ENCODE results near the gene WDR5.

Gene WDR5

GRCh38 chr9:134180786-134181647, 45.1 kb downstream of the WDR5 start:
- DNase-seq (ENCODE audit: low read depth): no peak
- H3K4me3 ChIP-seq (ENCODE audit: control insufficient read depth, low read depth, low read length): no peak overlapping the region
- no peak for TF ChIP-seq CTCF (conservative IDR thresholded peaks at IDR 0.05; ENCODE audit: control insufficient read depth, insufficient read depth, low read depth, low read length)

- no peak overlapping the region for H3K4me3 ChIP-seq (ENCODE audit: control insufficient read depth, low read depth, low read length)
- no peak for TF ChIP-seq CTCF (conservative IDR thresholded peaks at IDR 0.05; ENCODE audit: control insufficient read depth, insufficient read depth, low read depth, low read length)
- DNase-seq (ENCODE audit: low read depth): no peak
These were observed 45.8 kb downstream of the WDR5 start for GRCh38 chr9:134181648-134182034.

DNA sequence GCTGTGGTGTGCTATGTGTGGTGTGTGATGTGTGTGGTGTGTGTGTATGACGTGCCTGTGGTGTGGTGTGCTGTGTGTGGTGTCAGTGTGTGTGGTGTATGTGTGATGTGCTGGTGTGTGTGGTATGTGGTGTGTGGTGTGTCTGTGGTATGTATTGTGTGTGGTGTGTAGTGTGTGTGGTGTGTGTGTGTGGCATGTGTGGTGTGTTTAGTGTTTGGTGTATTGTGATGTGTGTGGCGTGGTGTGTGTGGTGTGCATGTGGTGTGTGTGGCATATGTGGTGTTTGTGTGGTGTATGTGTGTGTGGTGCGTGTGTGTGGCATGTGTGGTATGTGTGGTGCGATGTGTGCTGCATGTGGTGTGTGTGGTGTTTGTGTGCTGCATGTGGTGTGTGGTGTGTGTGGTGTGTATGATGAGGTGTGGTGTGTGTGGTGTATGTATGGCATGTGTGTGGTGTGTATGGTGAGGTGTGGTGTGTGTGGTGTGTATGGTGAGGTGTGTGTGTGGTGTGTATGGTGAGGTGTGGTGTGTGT, 46.7 kb downstream of the WDR5 start:
- TF ChIP-seq CTCF (conservative IDR thresholded peaks at IDR 0.05; ENCODE audit: control insufficient read depth, insufficient read depth, low read depth, low read length): no peak
- DNase-seq (ENCODE audit: low read depth): no peak

DNA sequence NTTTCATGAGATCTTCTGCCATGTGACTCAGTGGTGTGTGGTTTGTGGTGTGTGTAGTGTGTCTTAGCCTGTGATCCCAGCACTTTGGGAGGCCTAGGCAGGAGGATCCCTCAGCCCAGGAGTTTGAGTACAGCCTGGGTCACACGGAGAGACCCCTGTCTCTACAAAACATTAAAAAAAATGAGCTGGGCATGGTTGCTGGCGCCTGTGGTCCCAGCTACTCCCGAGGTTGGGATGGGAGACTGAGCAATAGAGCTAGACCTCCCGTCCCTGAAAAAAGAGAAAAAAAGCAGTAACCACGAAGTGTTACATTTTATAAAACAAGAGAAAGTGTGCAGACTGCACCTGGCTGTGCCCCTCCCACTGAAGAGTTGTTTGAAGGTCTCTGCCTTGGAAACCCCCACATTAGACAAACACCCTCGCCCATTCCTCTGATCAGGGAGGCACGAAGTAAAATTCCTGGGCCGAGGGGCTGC, 49.7 kb downstream of the WDR5 start:
- no peak for TF ChIP-seq CTCF (conservative IDR thresholded peaks at IDR 0.05; ENCODE audit: control insufficient read depth, insufficient read depth, low read depth, low read length)
- DNase-seq (ENCODE audit: low read depth): peak; percentile 31

More for the DNA sequence above, 46.7 kb downstream of the WDR5 start:
- H3K4me3 ChIP-seq (ENCODE audit: control insufficient read depth, low read depth, low read length): no peak overlapping the region

GRCh38 chr9:134186471-134187109, 50.7 kb downstream of the WDR5 start:
- DNase-seq (ENCODE audit: low read depth): peak; percentile 26
- TF ChIP-seq CTCF (conservative IDR thresholded peaks at IDR 0.05; ENCODE audit: control insufficient read depth, insufficient read depth, low read depth, low read length): no peak
- no peak overlapping the region for H3K4me3 ChIP-seq (ENCODE audit: control insufficient read depth, low read depth, low read length)

More for the DNA sequence above, 49.7 kb downstream of the WDR5 start:
- no peak overlapping the region for H3K4me3 ChIP-seq (ENCODE audit: control insufficient read depth, low read depth, low read length)

- no peak overlapping the region for H3K4me3 ChIP-seq (ENCODE audit: control insufficient read depth, low read depth, low read length)
- no peak for TF ChIP-seq CTCF (conservative IDR thresholded peaks at IDR 0.05; ENCODE audit: control insufficient read depth, insufficient read depth, low read depth, low read length)
- no peak for DNase-seq (ENCODE audit: low read depth)
These were observed 51.2 kb downstream of the WDR5 start for GRCh38 chr9:134187110-134187531.

Measured in fibroblast of mammary gland (primary cell).